Right renal cortex interstitium (tissue), 3 donors: ENCODE measurements around the gene CACNA1B. TPM values are rescaled to one million over a fixed set of nuclear protein-coding genes. Genes with fewer than 3 reads are reported as not detected.
"Not testable (repeated sequence)": the region's sequence is repeated elsewhere in the genome, so short reads cannot be mapped to it uniquely, and the experiment has no call there.

ENCODE experiments used
- DNase-seq, 3 donors: peaks; one replicate each; pipeline ENCODE4 v3.0.0-alpha.2; 2013; ENCODE audit warnings: low read depth in 3 of 3, low spot score in 2 of 3
- polyA plus RNA-seq, 3 donors: library from polyadenylated mRNA; unstranded; fragments of 120-200 nt; gene quantifications; one replicate each; pipeline ENCODE4 v1.2.1, GENCODE V29; 2013; ENCODE audit not compliant: insufficient read length in 3 of 3

The CACNA1B gene
- polyA plus RNA-seq, 3 donors = 0.11 to 0.18 (median 0.17) TPM

DNA sequence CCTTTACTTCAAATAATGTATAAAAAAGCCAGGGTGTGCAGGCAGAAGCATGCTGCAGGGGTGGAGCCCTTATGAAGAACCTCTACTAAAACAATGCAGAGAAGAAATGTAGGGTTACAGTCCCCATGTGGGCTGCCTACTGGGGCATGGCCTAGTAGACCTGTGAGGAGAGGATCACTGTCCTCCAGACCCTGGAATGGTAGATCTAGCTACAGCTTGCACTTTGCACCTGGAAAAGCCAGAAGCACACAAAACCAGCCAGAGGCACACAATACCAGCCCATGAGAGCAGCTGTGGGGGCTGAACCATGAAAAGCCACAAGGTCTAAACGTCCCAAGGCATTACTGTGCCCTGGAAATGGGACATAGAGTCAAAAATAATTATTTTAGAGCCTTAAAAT, 289.2 kb downstream of the CACNA1B start:
- not testable (repeated sequence) for DNase-seq
